NAMALWA (cell line): ENCODE results near the gene PDK1.
"Not testable (repeated sequence)": the region's sequence is repeated elsewhere in the genome, so short reads cannot be mapped to it uniquely, and the experiment has no call there.

ENCODE experiments used
- DNase-seq: peaks from one replicate; pipeline ENCODE4 v3.0.0-alpha.2; 2015; ENCODE audit warnings: low spot score

The PDK1 gene

DNA sequence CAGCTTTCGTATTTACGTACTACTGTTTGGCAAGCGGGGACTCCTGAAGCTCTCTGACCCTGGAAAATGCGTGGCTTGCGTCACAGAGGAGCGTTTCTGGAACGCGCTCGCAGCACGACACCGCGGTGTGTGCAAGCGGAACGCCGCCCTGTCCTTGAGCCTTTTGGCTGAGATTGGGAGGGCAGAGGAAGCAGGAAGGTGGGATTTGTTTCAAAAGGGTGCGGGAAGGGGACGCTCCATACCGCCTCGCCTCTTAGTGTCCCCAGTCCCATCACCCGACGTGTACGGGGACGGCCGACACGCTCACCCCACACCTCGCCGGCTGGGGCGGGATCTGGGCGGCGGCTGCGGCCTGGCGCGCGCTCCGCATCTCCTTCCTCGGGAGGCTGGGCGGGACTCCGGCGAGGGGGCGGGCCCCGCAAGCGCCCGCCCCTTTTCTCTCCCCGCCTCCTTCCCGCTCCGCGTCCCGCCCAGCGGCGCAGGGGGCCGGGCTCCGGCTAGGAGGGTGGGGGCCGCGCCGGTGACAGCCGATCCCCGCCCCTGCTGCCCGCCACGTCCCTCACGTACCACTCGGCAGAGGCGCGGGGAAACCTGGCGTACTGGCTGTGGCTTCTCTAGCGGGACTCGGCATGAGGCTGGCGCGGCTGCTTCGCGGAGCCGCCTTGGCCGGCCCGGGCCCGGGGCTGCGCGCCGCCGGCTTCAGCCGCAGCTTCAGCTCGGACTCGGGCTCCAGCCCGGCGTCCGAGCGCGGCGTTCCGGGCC lies at the start of gene PDK1:
Gene PDK1, plus strand, starts transcription at position 569 of the 762 bp plus-strand sequence. Its CDS starts 61 bp downstream, at position 630.
- peak; percentile 92 for DNase-seq

- DNase-seq: no peak
Measured at GRCh38 chr2:172507199-172507598, 48.7 kb upstream of the PDK1 start.

DNA sequence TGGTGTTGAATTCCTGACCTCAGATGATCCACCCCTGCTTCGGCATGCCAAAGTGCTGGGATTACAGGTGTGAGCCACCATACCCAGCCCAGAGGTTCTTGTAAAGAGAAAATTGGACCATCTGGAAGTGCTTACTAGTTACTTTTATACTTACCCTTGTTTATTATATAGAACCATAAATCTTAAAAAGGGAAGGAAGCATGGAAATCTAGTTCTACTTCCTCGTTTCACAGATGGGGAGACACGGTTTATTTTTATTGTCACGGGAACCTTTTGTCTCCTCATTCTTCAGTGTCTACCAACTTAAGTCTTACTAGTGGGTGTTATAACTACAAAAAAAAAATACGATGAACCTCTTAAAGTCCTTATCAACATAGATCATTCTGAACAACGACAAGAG lies 45.8 kb upstream of the PDK1 start:
- DNase-seq: peak; percentile 19

DNA sequence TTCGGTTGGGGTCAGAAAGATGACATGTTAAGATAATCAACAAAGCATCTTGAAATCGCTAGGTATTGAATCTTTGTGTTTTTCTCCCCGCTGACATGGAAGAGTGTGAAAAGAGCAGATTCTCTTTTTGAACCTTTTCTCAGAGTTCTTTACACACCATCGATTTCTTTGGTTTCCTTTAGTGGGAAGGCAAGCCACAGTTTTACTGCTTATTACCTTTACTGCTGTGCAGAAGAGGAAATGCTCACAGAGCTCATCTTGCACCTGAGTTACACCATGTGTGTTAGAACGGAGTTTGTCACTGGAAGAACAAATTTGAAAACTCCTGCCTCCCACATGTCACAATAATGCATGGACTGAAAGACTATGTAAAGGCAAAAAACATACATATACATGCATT lies 45.3 kb upstream of the PDK1 start:
- DNase-seq: no peak

GRCh38 chr2:172512810-172513523 lies 42.9 kb upstream of the PDK1 start:
- no peak for DNase-seq

GRCh38 chr2:172513524-172513900 lies 42.4 kb upstream of the PDK1 start:
- no peak for DNase-seq

DNA sequence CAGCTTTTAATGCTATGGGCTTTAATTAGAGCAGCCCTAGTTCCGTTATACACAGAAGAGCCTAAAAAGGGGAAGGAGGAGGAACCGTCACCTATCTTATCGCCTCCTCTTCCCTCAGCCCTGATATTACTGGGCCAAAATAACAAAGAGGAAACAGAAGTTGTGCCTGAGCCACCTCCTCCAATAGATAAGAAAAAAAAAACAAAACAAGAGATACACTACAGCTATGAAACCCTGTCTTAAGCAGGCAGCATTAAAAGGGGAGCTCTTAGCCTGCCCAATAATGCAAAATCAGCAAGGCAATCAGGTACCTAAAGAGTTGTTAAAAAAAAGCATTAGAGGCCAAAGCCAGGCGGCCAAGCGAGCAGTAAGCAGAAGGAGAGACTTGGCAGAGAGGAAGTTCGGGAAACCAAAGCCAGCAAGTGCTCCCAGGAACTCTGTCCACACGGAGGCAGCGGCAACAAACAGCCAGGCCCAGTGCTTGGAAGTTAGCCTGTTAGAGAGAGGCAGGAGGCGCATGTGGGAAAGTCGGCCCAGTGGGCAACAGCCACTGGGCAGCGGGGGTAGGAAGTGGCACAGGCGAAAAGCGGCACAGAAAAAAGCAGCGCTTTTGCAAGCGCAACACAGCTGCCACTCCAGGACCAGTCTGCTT lies 41.8 kb upstream of the PDK1 start:
- no peak for DNase-seq

DNA sequence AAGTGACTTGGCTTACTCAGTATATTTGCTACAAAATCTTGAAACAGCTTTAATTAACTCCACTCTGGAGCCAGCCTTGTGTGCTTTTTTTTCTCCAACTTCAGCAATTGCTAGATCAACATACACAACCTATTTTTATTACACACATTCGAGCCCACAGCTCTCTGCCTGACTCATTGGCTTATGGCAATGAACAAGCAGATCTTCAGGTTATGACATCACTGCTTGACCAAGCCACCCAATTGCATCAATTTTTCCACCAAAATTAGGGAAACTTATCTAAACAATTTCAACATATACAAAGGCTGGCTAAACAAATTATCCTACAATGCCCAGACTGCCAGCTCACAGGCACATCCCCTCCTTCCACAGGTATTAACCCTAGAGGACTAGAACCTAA lies 39.6 kb upstream of the PDK1 start:
- no peak for DNase-seq

GRCh38 chr2:172518995-172519394 lies 36.9 kb upstream of the PDK1 start:
- DNase-seq: no peak

GRCh38 chr2:172525601-172526000 lies 30.3 kb upstream of the PDK1 start:
- no peak for DNase-seq

- DNase-seq: no peak
Measured at GRCh38 chr2:172531309-172531708, 24.6 kb upstream of the PDK1 start.

DNA sequence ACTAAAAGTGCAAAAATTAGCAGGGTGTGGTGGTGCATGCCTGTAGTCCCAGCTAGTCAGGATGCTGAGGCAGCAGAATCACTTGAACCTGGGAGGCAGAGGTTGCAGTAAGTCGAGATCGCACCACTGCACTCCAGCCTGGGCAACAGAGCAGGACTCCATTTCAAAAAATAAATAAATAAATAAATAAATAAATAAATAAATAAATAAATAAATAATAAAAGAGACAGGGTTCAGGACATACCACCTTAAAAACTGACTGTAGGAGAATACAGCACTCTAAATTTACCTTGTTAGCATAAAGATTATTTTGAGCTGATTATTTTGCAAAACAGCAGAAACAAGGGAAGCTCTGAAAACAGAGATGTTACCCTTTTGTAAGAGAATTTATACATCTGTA lies 23.4 kb upstream of the PDK1 start:
- not testable (repeated sequence) for DNase-seq

GRCh38 chr2:172533687-172534086 lies 22.2 kb upstream of the PDK1 start:
- no peak for DNase-seq

- no peak for DNase-seq
Measured at GRCh38 chr2:172535119-172535518, 20.8 kb upstream of the PDK1 start.

DNA sequence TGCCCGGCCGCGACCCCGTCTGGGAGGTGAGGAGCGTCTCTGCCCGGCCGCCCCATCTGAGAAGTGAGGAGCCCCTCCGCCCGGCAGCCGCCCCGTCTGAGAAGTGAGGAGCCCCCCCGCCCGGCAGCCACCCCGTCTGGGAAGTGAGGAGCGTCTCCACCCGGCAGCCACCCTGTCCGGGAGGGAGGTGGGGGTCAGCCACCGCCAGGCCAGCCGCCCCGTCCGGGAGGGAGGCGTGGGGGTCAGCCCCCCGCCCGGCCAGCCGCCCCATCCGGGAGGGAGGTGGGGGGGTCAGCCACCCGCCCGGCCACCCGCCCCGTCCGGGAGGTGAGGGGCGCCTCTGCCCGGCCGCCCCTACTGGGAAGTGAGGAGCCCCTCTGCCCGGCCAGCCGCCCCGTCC lies 18.0 kb upstream of the PDK1 start:
- not testable (repeated sequence) for DNase-seq

- DNase-seq: no peak
Measured at GRCh38 chr2:172539767-172540166, 16.1 kb upstream of the PDK1 start.

GRCh38 chr2:172540421-172540820 lies 15.5 kb upstream of the PDK1 start:
- DNase-seq: no peak

- no peak for DNase-seq
Measured at GRCh38 chr2:172545408-172546075, 10.3 kb upstream of the PDK1 start.

DNA sequence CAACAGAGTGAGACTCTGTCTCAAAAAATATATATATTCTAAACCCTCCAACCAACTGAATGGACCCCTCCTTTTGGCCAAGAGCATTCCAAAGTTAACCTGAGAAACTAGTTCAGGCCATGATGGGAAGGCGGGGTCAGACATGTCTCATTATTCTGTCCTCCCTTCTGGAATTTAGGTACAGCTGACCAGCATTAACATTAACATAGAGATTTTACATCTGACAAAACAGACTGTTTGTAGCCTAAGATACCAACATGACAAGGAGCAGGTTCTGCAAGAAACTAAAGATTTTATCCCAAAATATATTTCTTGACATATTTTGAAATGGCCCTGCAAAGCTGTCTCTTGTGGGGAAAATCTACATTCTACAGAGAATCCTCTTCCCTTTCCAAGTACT lies 6.8 kb upstream of the PDK1 start:
- no peak for DNase-seq

- not testable (repeated sequence) for DNase-seq
Measured at GRCh38 chr2:172549802-172550201, 6.1 kb upstream of the PDK1 start.

GRCh38 chr2:172550419-172550818 lies 5.5 kb upstream of the PDK1 start:
- no peak for DNase-seq

DNA sequence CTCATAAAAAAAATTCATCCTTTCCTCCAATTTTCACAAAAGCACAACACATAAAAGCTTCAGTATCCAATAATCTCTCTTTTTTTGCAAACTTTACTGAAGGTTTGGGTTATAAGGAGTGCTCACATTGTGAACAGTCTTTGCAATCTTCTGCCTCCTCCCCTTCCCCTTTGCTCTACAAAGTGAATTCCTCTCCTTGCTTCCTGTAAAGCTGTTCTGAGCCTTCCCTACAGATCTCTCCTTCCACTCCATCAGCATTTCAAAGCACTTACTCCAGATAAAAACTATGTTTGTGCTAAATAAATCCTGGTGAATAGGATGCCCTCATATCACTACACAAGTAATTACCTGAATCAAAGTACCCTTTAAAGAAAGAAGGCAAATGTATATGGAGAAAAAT lies 4.6 kb upstream of the PDK1 start:
- DNase-seq: no peak
